DMS53 treated with DMSO at 0.1 percent for 48 hours (cell line): ENCODE results near the gene WWTR1.

Experiments
- DNase-seq: peaks from one replicate; lab custom pipeline; 2025; ENCODE audit not compliant: unreplicated experiment; lab: John Stamatoyannopoulos, UW

Gene WWTR1

DNA sequence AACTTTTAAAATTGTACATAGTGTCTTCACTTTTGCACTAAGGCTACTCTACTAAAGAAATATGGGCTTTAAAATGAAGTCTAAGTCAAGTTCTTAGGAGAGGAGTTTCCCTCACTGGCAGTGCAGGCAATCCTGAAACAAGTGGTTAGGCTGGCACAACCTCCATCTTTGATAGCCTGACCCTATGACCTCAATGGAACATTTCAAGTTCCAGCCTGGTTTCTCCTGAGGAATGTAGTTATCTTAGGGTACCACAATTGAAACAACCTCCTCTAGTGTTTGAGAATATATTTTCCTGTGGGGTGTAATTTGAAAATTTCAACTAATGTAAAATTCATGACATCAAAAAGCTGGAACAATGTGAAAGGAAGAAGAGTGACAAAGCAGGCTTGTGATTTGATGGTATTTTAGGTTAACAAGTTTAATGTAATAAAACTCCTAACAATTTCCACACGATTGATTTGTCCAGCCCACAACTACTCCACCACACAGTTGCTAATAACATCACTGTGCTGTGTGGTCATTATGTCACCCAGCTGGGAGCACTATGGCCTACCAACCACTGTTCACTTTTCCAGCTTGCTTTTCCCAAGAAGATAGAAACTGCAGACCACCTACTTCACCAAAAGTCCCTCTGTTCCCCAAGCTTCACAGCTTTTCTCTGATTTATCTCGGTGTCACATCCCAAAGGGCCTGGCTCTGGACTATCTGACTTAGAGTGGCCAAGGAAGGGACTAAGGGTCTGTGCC lies 1.8 kb downstream of the WWTR1 start:
- no peak for DNase-seq

DNA sequence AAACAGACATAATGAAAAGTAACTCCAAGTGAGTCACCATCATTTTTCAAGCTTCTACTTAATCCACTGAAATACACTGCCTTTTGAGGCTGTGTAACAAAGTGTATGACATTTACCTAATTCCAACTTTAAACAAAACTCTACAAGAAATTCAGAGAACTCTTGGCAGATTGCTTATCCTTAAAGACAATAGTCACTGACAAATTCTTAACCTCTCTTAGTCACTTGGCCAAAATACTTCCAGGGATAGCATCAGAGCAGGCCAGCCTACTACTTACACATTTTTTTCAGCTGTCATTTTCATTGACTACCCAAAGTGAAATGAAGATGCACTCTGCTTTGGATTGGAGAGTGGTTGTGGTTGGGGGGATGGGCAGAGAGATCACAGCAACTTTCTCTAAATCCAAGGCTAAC lies 3.6 kb downstream of the WWTR1 start:
- DNase-seq: no peak

DNA sequence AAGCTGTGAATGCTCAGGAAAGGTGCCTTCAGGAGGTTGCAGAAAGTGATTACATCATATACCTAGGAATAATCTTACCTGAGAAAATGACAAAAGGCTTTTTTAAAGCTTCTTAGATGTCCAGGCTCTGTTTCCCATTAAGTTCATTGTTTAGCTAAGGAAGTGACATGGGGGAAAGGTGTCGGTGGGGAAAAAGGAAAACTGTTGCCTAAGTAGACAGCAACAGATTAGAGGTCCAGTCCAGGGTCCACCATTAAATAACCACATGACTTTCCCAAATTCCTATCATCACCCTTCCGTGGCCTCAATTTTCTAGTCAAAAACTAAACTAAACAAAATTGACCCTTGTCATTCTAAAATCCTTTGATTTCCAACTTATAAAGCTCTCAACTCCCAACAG lies 4.3 kb downstream of the WWTR1 start:
- DNase-seq: no peak

DNA sequence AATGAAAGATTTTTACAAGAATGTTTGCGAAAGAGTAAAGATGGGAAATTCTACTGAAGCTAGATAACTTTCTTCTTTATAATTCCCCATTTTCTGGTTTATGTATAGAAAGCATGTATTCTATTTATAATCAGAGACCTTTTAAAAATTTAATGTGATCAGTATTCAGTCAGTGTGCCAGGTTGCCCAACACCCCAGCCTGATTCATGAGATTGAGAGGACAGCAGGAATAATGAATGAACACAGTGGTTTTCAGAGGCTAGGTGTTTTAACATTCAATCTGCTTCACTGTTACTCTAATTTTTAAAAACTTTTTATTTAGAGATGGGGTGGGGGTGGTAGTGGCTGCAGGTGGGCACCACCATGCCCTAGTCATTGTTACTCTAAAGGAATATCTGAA lies 4.7 kb downstream of the WWTR1 start:
- DNase-seq: no peak

DNA sequence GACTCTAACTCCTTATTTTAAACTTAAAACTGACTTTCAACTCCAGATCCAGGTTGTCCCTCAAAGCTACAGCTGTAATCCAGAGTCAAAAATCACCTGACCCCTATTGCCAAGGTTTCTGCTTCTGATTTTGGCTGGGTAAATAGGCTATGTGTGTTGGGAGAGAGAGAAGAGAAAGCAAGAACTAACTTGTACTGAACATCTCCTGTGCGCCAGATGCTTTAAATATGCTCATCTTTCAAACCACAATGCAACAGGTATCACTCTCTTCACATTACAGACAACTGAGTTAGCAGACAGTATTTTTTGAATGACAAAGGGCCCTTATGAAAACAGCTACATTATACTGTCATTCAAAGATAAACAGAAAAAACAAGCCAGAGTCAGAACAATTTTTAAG lies 7.0 kb downstream of the WWTR1 start:
- no peak for DNase-seq

DNA sequence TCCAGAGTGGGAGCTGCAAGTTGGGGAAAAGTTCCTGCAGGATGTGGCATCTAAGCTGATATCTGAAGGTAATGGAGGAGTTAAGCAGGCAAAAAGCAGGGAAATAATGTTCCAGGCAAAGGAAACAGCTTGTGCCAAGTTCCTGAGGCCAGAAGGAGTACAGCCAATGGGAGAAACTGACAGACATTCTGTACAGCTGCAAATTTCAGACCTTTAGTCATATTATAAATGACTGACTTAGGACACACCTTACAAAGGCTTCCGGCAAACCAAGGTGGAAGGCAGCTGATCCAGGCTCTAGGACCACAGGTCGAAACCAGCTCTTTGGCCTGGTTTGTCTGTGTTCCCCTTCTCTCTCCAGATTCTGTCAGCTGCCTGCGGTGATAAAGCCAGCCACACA lies 9.3 kb downstream of the WWTR1 start:
- DNase-seq: no peak

DNA sequence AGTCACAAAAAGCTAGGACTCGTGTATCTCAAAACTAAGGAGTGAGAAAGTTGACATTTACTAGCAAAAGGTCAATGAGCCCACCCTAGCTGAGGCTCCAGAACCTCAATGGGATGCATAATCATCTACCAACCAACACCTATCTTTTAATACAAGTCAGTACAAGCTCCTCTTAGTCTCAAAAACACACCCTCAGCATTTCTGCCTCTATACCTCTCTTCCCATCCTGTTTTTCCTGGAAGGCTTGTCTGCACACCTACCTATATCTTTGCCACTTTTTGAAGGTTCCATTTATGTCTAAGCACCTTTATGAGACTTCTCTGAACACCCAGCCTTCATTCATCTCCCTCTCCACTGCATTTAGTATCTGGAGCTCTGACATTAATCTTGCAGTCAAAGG lies 10.0 kb downstream of the WWTR1 start:
- DNase-seq: no peak

DNA sequence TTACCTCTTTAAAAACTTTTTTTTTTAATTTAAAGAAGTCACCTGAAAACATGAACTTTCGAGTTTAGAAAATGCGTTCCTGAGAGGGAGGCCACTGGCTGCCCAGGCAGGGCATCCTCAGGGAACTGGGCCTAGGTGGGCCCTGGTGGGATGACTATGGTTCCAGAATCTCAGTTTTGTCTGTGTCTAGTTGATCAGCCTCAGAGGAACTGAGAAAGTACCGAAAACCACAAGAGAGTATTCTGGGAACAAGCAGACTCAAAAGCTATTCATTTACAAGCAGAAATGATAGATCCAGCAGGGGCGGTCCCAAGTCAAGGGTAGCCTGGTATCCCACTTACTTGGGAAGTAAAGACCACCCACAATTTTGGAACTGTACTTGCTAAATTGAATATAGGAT lies 10.5 kb downstream of the WWTR1 start:
- DNase-seq: no peak

DNA sequence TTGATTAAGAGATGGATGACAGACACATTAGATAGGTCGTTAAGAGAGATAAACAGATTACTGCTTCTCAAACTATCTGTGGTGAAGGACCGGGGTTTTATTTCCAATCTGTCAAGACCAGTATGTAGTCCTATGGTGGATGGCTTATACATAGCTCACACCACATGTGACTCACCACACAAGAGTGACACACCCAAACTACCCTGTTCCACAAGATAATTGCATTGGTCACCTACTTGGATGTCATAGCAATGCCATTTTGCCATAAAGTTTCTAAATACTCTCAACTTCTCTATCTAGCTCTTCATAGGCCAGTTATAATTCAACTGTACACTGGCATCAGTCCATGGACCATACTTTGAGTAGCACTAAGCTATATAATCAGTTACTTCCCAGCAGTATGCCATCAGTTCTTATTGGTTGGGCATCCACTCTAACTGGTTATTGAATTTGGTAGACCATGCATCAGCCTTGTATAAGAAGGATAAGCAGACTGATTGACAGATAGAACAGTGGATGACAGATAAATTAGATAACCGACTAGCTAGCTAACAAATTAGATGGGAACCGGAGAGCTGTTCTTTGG lies 11.6 kb downstream of the WWTR1 start:
- DNase-seq: no peak

DNA sequence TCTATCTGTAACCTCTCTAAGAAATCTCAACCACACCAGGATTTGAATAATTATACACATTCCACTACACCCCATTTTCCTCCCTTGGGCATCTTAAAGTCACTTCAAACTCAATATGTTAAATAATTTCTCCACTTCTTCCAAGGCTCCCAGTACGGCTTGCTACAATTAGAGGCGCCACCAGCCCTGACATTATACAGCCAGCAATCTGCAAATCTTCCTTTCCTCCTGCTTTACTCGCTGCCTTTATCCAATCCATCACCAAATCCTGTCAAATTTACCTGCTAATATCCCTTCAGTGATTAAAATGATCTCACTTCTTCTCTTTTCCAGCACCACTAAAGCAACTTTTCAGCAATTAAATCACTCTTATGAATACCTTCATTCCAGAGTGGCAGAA lies 13.9 kb downstream of the WWTR1 start:
- DNase-seq: no peak

DNA sequence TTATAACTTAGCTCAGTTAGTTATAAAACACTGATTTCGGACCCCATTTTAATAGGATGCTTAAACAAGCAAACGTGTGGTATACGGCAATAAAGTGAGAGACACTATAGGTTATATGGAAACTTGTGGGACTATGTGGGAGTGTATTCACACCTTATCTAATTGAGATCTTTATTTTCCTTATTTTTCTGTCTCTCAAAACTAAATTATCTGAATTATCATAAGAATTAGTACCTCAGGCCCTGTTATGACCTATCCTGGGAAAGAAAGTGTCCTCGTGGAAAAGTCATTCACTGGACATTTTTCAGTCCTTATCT lies 14.4 kb downstream of the WWTR1 start:
- DNase-seq: no peak

DNA sequence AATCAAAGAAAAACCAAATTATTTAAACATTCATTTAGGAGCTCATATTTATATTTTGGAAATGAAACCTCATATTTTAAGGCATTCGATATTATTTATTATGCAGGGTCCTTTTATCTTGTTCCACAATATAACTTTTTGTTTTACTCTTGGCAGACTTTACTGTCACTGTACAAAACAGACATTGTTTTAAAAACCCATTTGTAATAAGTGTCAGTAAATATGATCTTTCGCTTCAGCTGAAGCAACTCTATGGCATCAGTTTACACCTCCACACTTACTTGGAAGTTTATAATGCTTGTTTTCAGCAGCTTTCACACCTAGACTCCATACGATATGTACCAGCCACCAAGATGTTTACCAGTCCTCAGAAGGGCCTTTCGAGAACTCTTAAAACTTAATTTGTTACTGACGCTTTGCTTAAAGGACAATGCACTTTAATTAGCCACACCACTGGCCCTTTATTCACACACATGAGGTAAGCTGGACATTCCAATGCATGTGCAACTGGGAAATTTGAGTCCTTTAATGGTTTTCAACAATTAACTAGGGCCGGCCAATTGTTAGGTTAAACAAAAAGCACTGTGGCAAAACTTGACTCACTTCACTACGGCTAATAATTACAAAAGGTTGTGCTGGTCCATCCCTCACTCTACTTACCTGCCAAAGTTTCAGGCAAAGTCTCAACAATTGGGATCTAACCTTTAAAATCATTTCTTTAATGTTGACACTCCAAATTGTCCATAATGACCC lies 16.7 kb downstream of the WWTR1 start:
- DNase-seq: no peak

DNA sequence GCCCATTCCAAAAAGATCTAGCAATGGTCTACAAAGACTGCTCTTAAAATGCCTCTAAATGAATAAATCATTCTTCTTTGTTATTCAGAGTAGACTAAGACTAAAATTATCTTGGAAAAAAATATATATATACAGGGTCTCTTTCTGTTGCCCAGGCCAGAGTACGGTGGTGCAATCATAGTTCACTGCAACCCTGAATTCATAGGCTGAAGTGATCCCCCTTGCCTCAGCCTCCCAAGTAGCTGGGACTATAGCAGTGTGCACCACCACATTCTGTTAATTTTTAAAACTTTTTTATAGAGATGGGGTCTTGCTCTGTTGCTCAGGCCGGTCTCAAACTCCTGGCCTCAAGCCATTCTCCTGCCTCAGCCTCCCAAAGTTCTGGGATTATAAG lies 18.7 kb downstream of the WWTR1 start:
- no peak for DNase-seq

DNA sequence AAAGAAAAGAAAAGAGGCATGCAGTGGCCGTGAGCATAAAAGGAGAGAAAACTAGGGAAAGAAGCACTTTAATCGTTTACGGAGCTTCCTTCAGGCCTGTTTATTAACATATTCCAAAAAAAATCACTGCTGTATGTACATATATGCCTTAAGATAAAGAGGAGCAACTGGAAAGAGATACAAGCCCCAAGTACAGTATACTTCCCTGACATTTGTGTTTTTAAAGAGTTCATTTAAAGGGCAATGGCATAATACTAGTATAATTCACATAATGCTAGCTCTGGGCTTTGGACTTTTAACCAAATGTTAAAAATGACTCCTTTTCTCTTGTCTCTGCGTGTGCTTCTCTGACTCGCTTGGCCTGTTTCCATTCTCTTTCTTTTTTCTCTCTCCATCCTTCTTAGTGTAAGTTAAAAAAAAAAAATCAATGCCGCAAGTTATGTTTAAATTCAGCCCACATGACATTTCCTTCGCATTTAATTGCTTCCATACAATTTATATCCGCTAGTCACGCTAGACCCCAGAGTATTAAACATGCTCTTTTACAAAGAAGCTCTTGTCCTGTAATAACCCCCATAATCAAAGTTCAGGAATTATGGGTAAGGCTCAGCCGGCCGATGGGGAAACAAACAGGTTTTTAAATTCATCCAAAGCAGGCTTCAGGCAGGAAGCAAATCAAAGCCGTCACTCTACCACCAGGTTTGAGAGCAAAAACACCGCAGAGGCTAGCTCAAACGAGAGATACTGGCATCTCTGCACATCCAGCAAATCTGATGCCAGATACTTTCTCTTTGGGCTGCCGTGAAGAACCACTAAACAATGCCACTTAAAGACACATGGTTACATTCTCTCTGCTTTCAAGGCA lies 19.4 kb downstream of the WWTR1 start:
- DNase-seq: no peak

DNA sequence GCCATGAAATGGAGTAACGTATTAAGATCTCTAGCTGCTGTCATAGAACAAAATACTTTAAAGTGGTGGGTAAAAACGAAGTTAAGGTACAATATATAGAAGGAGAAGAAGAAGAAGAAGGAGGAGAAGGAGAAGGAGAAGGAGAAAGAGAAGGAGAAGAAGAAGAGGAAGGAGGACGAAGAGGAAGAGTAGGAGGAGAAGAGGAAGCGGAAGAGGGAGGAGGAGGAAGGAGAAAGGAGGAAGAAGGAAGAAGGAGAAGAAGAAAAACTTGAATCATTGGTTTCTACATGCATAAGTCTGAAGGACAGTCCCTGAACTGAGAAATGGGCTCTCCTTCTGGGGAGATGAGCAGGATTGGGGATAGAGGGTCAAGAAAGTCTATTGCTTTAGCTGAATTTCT lies 22.4 kb downstream of the WWTR1 start:
- DNase-seq: no peak

DNA sequence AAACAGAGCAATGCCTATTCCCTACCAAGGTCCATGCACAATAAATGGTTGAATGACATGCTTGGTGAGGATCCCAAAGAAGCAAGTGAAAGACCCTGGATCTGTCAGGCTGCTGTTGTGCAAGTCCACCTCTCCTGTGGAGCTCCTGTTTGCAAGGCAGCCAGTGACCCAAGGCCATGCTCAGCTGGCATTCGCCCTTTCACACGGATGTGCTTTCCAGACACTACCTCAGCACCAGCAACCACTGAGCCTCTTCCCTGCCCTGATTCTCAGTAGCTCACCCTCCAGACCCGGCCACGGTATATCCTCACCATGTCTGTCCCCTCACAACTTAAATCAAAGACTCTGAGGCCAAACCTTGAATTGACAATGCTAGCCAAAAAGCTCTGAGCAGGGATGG lies 23.3 kb downstream of the WWTR1 start:
- no peak for DNase-seq

DNA sequence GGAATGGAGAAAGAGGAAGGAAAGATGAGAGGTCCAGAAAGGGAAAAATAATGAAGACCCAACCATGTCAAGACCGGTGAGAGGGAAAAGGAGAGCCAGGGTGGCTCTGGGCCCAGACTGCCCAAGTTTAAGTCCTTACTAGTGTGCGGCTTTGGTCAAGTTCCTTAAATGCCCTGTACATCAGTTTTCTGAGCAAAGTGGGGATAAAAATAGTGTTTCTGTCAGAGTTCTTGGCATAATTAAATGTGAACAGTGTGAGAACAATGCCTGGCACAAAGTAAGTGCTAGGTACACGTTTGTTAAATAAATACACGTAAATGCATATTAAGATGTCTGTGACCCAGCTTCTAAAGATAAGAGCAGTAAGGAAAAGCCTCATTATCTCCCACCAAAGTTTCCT lies 23.8 kb downstream of the WWTR1 start:
- no peak for DNase-seq

DNA sequence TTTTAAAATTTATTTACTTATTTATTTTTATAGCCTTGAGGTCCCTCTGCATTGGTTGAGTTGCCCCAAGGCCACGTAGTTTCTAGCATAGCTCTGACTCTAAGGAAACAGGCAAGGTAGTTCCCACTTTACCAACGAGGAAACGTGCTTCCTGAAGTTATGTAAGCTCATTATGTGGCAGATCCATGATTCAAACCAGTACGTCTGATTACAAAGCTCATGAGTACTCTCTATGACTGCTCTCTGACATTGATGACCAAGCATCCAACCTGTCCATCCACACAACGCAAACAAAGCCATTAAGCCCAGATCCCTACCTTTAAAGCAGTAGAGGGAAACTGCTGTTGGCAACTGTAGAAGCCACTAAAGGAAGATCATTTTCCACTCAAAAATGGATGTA lies 25.6 kb downstream of the WWTR1 start:
- DNase-seq: no peak

DNA sequence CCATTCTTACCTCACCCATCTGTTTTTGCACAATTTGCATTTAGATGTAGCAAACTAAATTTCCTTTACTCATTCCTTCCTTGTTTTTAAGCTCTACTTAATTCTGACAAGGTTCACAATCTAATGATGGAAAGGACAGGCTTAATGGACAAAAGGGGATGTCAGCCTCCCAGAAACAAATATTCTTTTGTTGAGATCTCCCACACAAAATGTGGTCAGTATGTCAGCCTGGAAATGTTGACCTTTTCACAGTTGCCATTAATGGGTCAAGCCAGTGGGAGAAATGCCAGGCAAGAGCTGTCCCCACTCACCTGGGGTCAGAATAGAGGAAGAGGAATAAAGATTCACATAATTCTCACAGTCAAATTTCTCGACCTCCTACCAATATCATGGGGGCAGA lies 27.0 kb downstream of the WWTR1 start:
- DNase-seq: no peak

DNA sequence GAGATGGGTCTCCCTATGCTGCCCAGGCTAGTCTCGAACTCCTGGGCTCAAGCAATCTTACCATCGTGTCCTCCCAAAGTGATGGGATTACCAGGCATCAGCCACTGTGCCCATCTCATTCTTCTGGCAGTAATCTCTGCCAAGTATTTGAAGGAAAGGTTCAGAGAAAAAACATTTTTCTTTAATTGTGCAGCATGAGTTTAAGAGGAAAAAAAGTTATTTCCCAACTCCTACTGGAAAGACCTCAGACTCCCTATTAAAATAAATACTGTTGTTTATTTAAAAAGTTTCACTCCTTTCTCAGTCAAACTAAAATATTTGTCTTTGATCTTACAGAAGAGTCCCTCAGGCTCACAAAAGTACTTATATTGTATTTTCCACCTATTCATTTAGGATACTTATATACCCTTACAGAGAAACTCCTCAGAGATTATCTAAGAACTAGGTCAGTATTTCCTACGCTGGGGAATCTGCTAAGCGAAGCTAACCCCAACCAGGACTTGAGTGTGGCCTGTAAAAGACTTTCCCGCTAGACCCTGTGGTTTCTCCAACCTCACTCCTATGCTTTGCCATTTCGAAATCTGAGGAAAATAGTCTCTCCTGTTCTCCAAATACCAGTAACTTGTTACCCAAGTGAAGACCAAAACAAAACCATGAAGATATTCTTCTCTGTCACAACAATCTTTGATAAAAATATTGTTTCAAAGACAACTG lies 28.7 kb downstream of the WWTR1 start:
- no peak for DNase-seq

DNA sequence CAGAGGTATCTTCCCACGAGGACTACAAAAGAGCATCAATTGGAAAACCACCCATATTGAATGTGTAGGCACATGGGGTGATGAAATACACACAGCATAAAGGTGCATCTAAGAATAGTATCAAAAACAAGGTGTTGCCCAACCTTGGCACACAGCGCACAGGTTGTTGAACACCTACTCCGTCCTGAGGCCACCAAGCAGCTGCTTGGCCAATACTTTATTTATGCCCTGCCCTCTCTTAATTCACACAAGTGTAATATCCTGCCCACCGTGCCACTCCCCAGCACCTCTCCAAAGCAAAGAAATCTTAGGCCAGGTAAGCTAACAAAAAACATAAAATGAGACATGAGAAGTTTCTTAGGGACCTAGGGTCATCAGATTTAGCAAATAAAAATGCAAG lies 31.2 kb downstream of the WWTR1 start:
- no peak for DNase-seq
